ENCODE measurements around the gene TMEM174.

DNA sequence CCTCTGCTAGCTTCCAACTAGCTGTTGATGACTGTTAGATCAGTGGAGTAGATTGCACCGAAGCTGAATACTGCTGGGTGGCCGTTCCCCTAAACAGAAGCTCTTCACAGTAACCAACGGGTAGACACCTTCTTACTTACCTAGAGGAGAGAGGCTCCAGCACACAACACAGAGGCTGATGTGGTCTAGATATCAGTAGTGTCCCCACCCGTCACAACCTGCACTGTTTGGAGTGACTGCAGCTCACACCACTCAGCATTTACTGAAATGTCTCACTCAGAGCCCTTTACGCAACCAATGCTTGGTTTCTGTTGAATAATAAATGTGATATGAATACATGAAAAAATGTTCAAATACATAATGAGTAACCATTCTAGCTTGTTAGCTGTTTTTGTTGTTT lies 5.3 kb downstream of the TMEM174 start:
- TF ChIP-seq, protein P1, sequence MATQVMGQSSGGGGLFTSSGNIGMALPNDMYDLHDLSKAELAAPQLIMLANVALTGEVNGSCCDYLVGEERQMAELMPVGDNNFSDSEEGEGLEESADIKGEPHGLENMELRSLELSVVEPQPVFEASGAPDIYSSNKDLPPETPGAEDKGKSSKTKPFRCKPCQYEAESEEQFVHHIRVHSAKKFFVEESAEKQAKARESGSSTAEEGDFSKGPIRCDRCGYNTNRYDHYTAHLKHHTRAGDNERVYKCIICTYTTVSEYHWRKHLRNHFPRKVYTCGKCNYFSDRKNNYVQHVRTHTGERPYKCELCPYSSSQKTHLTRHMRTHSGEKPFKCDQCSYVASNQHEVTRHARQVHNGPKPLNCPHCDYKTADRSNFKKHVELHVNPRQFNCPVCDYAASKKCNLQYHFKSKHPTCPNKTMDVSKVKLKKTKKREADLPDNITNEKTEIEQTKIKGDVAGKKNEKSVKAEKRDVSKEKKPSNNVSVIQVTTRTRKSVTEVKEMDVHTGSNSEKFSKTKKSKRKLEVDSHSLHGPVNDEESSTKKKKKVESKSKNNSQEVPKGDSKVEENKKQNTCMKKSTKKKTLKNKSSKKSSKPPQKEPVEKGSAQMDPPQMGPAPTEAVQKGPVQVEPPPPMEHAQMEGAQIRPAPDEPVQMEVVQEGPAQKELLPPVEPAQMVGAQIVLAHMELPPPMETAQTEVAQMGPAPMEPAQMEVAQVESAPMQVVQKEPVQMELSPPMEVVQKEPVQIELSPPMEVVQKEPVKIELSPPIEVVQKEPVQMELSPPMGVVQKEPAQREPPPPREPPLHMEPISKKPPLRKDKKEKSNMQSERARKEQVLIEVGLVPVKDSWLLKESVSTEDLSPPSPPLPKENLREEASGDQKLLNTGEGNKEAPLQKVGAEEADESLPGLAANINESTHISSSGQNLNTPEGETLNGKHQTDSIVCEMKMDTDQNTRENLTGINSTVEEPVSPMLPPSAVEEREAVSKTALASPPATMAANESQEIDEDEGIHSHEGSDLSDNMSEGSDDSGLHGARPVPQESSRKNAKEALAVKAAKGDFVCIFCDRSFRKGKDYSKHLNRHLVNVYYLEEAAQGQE (IDR thresholded peaks at IDR 0.05; ENCODE audit: low read depth), result no peak
- TF ChIP-seq, protein P2, sequence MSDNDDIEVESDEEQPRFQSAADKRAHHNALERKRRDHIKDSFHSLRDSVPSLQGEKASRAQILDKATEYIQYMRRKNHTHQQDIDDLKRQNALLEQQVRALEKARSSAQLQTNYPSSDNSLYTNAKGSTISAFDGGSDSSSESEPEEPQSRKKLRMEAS (IDR thresholded peaks at IDR 0.05), result no peak
- TF ChIP-seq CEBPB (IDR thresholded peaks at IDR 0.05) (no peak), ZBTB7A (IDR thresholded peaks at IDR 0.05; ENCODE audit: low read depth) (no peak), TAF1 (IDR thresholded peaks at IDR 0.05; ENCODE audit: low read depth) (no peak), YY1 (IDR thresholded peaks at IDR 0.05; ENCODE audit: low read depth) (no peak), EP300 (IDR thresholded peaks at IDR 0.05; ENCODE audit: borderline replicate concordance) (no peak), RAD21 (IDR thresholded peaks at IDR 0.05; ENCODE audit: low read depth) (no peak), CREB1 (IDR thresholded peaks at IDR 0.05; ENCODE audit: low read depth) (no peak), FOXM1 (IDR thresholded peaks at IDR 0.05; ENCODE audit: borderline replicate concordance, low read depth) (no peak), TCF12 (IDR thresholded peaks at IDR 0.05; ENCODE audit: low read depth) (no peak), TEAD4 (IDR thresholded peaks at IDR 0.05) (no peak)
- TF ChIP-seq, protein P3, sequence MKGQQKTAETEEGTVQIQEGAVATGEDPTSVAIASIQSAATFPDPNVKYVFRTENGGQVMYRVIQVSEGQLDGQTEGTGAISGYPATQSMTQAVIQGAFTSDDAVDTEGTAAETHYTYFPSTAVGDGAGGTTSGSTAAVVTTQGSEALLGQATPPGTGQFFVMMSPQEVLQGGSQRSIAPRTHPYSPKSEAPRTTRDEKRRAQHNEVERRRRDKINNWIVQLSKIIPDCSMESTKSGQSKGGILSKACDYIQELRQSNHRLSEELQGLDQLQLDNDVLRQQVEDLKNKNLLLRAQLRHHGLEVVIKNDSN (IDR thresholded peaks at IDR 0.05), result no peak

All from Ishikawa (cell line).